Mammary epithelial cell (primary cell): Measurements from ENCODE around the gene CHKB.

Experiments
- EZH2 ChIP-seq: IDR thresholded peaks from 2 replicates; pipeline ENCODE4 v1.6.1; 2012; ENCODE audit warnings: low read length, inconsistent platforms, borderline replicate concordance
- TF ChIP-seq, protein P1 (sequence below), 2 donors: IDR thresholded peaks in 1 of 2; conservative IDR thresholded peaks in 1 of 2; 2 replicates each; pipeline ENCODE4 v1.5.1; 2011 to 2012; ENCODE audit warnings: inconsistent platforms in 2 of 2, low read length in 2 of 2, mild to moderate bottlenecking in 2 of 2, control low read depth in 1 of 2, low read depth in 1 of 2; ENCODE audit not compliant: insufficient read depth in 1 of 2; ENCODE audit errors: extremely low read depth in 1 of 2

- TF ChIP-seq, protein P1, sequence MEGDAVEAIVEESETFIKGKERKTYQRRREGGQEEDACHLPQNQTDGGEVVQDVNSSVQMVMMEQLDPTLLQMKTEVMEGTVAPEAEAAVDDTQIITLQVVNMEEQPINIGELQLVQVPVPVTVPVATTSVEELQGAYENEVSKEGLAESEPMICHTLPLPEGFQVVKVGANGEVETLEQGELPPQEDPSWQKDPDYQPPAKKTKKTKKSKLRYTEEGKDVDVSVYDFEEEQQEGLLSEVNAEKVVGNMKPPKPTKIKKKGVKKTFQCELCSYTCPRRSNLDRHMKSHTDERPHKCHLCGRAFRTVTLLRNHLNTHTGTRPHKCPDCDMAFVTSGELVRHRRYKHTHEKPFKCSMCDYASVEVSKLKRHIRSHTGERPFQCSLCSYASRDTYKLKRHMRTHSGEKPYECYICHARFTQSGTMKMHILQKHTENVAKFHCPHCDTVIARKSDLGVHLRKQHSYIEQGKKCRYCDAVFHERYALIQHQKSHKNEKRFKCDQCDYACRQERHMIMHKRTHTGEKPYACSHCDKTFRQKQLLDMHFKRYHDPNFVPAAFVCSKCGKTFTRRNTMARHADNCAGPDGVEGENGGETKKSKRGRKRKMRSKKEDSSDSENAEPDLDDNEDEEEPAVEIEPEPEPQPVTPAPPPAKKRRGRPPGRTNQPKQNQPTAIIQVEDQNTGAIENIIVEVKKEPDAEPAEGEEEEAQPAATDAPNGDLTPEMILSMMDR (conservative IDR thresholded peaks at IDR 0.05 in 1 of 2, IDR thresholded peaks at IDR 0.05 in 1 of 2; ENCODE audit: extremely low read depth in 1 of 2, insufficient read depth in 1 of 2, low read depth in 1 of 2, low read length in 2 of 2) = no peak
- TF ChIP-seq EZH2 = no peak
Observed at GRCh38 chr22:50612528-50613221, 30.0 kb upstream of the CHKB start.
